GM15510 (cell line): Measurements from ENCODE around the gene TBX1.

Experiments
- POLR2A ChIP-seq: IDR thresholded peaks from 3 replicates; pipeline ENCODE4 v1.6.1; 2011; ENCODE audit warnings: borderline replicate concordance; ENCODE audit not compliant: insufficient read length; ENCODE audit errors: extremely low read depth

The TBX1 gene

DNA sequence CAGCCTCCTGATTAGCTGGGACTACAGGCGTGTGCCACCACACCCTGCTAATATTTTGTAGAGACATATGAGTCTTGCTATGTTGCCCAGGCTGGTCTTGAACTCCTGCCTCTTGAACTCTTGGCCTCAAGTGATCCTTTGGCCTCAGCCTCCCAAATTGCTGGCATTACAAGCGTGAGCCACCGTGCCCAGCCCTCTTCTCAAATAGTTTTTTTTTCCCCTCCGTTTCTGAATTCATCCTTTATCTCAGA lies 11.8 kb downstream of the TBX1 start:
- no peak for TF ChIP-seq POLR2A

DNA sequence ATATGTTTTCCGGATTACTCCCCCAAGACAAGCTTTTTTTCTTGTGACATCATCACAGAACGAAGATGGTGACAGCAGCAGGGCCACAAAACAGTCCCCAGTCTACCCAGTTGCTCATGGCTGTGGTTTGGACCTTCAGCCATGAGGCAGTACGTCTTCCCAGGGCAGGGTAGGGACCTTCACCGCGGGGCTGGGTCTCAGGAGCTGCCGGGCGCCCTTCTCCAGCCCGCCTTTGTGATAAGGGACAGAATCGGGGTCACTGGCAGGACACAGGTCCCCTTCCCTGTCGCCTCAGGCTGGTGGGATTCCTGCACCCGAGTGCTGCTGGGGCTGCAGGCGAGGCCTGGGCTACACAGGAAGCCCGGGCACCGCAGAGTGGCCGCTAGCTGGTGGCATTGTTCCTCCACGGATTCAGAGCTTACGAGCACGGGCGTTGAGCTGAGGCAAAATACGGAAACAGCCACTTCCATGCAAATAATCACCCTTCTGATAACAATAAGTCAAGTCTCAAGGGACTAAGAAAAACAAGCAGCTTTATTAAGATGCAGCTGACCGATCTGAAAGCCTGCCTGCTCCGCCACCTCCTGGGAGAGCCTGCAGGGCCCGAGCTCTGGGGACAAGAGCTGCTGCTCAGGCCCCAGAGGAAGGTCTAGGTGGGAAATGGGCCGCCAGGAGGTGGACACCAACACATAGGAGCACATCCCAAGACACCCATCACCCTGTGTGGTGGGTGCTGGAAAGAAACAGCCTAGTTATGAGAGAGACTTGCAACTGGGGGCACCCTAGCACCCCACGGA lies 12.3 kb downstream of the TBX1 start:
- no peak for TF ChIP-seq POLR2A

DNA sequence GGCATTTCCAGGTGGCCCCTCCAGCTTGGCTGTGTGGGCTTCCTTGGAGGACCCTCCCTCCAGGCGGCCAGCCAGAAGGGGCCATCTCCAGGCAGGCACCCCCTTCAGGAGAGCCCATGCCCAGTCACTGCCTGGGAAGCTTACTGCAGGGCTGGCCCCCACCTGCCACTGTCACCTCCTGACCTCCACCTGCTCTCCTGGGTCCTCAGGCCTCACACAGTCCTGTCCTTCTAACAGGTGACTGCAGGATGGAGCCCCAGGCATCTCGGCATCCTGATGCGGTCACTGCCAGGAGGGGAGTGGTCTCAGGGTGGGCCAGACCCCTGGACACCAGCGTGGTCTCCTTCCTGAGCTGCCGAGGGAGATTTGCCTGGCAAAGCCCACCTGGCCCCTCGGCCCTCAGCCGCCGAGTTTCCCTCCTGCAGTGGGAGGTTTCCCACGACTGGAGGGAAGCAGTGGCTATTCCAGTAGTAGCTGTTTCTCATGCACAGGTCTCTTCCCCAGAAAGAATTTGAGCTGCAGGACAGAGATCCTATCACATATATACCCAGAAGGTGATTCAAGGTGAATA lies 13.0 kb downstream of the TBX1 start:
- TF ChIP-seq POLR2A, result no peak

DNA sequence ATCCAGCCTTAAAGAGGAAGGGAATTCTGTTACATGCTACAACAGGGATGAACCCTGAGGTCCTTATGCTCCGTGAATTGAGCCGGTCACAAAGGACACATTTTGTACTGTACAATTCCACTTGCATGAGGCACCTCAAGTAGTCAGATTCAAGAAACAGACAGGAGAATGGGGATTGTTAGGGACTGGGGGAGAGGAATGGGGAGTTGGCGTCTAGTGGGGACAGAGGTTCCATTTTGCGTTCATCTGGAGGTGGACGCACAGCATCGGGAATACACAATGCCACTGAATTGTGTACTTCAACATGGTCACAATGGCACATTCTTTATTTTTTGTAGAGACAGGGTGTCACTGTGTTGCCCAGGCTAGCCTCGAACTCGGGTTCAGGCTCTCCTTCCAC lies 14.1 kb downstream of the TBX1 start:
- TF ChIP-seq POLR2A, result no peak

DNA sequence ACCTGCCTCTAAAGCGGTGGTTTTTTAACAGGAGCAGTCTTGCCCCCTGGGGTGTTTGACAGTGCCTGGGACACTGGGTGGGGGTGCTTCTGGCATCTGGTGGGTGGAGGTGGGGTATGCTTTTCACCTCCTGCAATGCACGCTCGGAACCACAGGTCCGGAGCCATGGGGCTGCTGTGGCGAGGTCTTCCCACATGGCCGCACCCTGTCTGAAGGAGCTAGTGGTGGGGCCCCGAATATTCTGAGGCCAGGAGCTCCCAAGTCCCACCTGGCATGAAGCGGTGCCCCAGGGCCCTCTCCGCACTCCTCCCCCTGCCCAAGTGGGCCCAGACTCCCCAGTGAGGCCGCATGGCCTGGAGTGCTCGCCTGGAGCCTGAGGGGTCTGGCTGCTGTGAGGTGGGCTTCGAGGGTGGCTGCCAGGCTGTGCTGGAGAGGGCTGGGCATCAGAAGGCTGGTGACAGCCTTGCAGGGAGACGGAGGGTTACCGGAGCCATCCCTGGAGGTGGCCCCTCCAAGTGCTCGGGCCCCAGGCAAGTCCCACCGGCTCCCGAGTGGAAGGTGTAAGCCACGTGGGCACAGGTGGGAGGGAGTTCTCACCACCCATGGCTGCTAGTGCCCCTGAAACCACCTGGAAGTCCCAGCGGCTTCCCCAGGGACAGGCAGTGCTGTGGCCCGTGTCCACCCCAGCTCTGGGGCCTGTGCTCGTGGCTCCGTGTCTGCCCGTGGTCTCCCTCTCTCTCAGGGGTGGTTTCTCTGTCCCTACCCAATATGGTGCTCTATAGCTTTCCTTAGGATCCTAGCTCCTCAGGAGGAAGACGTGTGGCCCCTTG lies 15.1 kb downstream of the TBX1 start:
- no peak for TF ChIP-seq POLR2A

DNA sequence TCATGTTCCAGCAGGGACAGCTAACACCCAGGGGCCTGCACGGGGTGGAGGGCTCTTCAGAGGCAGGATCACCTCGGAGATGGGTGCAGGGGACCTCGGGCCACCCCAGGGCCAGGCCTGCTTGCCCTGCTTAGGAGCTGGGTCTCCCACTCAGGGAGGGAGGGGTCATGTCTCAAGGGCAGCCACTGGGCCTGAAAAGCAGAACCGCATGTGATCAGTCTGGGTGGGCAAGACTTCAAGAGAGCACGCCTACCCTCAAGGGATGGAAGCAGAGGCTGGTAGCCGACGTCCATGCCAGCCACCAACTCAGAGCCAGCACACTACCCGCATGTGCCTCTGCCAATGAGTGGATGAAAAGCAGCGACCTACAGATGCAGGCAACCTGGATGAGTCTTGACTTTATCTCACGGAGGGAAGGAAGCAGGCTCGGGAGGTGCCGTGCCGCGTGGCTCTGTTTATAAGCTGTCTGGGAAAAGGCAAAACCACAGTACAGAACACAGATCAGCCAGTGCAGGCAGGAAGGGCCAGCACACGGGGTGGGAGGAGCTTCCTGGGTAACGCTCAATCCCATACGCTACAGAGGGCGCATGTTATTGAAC lies 16.0 kb downstream of the TBX1 start:
- no peak for TF ChIP-seq POLR2A

DNA sequence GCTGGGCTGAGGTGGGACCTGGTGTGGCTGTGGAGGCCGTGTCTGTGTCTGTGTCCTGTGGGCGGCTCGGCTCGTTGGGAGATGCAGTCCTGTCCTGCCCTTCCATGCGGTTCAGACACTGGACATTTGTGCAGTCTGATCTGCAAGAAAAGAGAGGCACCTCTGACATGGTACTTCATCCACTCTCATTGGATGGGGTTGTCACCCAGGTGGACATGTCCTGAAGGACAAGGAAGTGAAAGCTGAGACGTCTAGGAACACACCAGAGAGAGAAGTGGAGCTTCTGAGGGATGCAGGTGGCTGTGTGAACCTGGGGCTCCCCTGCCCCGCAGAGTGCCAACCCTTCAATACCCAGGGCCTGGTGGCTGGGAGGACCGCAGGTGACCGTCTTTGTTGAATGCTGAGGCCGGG lies 18.4 kb downstream of the TBX1 start:
- no peak for TF ChIP-seq POLR2A

DNA sequence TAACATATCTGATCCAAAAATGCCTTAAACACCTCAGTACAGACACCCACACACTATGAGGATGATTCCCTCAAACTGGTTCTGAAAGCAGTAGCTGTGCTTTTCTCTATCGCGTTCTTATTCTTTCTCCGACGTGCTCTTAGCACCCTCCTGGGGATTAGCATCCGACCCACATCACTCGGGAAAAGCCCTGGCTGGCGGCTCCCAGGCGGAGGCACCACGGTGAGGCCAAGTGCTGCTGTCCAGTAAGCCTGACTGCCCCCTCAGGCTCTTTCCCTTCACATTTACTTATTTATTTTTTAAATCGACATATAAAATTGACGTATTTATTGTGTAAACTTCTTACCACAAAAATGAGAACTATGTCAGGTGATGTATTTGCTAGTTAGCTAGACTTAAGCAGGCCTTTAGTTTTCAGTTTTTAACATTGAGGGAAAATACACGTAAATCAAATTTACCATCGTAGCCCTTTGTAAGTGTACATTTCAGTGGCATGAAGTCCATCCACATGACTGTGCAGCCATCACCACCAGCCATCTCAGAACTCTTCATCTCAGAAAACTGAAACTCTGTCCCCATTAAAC lies 19.2 kb downstream of the TBX1 start:
- no peak for TF ChIP-seq POLR2A

DNA sequence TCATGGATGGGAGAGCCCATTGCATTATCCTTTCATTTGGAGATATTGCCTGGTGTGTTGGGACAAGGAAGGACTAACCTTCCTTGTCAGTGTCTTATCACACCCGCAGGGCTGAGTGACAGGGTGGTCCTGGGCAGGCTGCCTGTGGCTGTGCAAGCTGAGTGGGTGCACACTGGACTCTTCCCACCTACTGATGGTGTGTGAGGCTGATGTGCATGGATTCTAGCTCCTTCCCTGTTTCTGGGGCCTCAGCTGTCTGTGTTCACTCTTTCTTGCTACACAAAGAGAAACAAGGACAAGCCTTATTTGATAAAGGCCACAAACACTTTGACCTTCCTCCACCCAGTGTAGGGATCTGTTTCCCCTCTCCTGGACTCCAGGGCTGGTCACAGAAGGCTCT lies 22.0 kb downstream of the TBX1 start:
- no peak for TF ChIP-seq POLR2A

DNA sequence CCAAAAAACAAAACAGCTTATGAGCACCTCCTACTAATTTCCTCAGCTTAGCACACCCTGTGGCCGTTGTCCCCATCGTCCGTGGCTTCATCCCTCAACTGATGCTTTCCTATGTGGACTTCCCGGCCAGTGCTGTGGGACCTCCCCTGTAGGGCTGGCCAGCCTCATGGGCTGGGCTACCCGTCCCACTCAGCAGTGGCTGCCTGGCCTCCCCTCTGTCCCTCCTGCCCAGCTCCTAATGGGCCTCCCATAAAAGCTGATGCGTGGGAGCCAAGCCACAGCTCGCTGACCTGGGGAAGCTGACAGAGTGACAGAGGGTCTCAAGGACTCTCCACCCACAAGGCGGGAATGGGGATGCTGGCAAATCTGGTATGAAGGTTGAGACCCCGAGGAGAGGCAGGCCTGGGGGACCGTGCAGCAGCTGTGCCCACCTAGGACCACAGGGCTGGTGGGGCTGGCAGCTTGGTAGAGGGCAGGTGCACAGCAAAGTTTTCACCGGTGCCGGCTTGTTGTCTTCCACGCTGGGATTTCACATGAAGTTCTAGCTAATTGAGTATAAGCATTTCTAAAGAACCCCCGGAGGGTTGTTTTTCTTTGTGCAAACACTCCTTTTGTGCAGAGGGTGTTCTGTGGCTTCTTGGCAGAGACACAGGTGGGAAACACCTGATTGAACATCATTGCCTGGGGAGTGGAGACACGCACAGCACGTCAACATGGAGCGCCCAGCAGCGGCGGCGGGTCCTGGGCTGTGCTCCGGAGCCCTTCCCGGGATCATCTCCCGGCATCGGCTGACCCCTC lies 23.2 kb downstream of the TBX1 start:
- TF ChIP-seq POLR2A, result no peak

DNA sequence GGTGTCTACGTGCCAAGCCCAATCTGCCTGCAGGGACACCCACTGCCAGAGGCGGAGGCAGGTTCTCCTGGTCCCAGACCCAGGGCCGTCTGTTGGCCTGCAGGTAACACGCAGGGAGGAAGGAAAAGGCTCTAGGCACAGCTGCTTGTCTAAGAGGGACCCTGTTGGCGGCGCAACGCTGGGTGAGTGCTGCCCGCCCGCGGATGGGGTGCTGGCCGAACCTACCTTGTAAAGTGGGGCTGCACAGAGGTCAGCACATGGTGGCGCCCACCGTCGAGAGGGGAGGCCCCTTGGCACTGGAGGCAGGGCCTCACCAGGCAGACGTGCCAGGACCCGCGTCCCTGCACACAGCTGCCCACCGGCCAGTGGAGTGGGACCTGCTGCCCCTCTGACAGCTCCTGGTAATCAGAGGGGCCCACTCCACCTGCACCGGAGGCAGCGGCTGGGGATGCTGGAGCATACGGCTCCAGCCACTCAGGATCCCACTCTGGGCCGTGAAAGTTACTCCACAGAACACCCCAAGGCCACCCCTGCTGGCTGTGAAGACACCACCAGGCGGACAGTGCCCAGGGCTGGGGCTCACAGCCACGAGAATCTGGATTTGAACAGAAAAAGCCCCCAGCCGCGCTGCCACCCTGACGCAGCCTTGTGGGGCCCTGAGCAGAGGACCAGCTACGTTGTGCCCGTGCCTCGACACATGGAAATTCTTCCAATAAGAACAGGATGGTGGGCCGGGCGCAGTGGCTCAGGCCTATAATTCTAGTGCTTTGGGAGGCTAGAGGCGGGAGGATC lies 24.0 kb downstream of the TBX1 start:
- TF ChIP-seq POLR2A, result no peak

DNA sequence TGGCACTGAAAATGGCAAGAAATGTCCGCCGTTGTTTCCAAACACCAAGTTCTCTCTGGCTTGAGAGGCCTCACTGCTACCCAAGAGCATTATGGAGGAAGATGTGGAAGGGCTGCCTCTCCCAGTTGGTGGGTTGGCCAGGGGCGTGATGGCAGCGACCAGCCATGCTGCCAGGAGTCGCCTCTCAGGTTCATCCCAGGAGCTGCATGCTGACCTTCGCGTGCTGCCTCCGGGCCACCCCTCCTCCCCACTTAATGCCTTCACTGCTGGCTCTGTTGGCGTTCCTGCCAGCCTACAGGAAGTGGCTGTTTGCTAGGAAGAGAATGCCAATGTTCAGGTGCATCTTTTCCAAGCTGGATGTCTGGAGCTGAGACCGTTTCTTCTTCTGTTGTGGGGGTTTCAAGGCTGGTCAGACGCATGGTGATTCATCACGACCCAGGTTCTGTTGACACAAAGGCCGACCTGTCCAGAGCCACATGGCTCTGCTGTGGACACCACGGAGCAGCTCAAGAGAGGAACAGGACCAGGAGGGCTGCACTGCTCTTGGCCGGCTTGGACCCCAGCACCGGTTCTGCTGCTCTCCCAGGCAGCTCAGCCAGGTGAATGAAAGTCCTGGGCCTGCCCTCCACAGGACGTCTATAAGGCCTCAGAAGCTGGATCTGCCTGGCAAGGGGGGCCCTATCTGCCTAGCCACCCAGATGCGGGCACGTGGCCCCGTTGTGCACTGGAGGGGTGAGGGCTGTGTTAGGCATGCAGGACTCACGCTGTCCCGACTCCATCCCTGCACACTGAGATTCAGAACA lies 25.1 kb downstream of the TBX1 start:
- no peak for TF ChIP-seq POLR2A

DNA sequence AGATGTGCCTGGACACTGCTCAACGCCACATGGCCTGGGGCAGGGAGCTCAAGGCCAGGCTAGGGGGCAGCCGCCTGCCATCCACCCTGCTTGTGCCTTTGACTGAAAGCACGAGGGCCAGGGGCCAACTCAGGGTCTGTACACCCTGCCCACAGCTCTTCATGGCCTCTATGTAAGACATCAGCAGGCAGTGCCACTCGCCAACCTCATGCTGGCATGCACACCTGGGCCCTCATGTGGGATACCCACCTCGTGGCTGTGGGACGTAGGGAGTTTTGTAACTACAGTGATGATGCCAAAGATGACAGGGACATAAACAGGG lies 25.6 kb downstream of the TBX1 start:
- no peak for TF ChIP-seq POLR2A
